OCI-LY7 (cell line): ENCODE results near the gene PPM1H. TPM values are rescaled to one million over a fixed set of nuclear protein-coding genes. Genes with fewer than 3 reads are reported as not detected.

Source experiments
- BruUV-seq: library from RNA; stranded (reverse); fragments of 400-500 nt; replicated peaks from 2 replicates; lab custom pipeline; 2021; lab: Mats Ljungman, UMichigan
- CTCF ChIA-PET: fragments of 300-600 bp; sonication (Branson Sonifier 250); formaldehyde crosslinking; loops from one replicate; lab custom pipeline; 2022; ENCODE audit warnings: antibody characterized with exemption; ENCODE audit not compliant: unreplicated experiment; lab: Charles Lee
- POLR2A ChIA-PET: fragments of 300-600 bp; sonication (Branson Sonifier 250); formaldehyde crosslinking; loops from one replicate; lab custom pipeline; 2022; ENCODE audit warnings: antibody characterized with exemption; lab: Charles Lee
- DNase-seq: peaks from one replicate; pipeline ENCODE4 v3.0.0-alpha.2; 2015; ENCODE audit warnings: low spot score
- H2AFZ ChIP-seq: fragments of 200-600 bp; sonication (generic), shearing (Covaris generic); 2 replicates; pipeline ENCODE4 v1.6.1; 2014; ENCODE audit warnings: mild to moderate bottlenecking, antibody characterized with exemption, low read length, moderate library complexity
- H3K27ac ChIP-seq: fragments of 200-600 bp; sonication (generic); 2 replicates; pipeline ENCODE4 v1.5.1; 2014; ENCODE audit warnings: mixed run types, low read depth, mild to moderate bottlenecking, moderate library complexity, low read length, inconsistent platforms; ENCODE audit not compliant: poor library complexity, severe bottlenecking
- H3K36me3 ChIP-seq: fragments of 200-600 bp; sonication (generic); 2 replicates; pipeline ENCODE4 v1.6.1; 2014; ENCODE audit warnings: mild to moderate bottlenecking, antibody characterized with exemption, low read length, moderate library complexity, mixed read lengths; ENCODE audit not compliant: insufficient read depth
- H3K4me1 ChIP-seq: fragments of 200-600 bp; sonication (generic); 2 replicates; pipeline ENCODE4 v1.5.1; 2014; ENCODE audit warnings: mild to moderate bottlenecking, low read length; ENCODE audit not compliant: insufficient read depth, poor library complexity, severe bottlenecking
- H3K4me2 ChIP-seq: fragments of 200-600 bp; sonication (generic); 2 replicates; pipeline ENCODE4 v1.6.1; 2014; ENCODE audit warnings: mild to moderate bottlenecking, low read length
- H3K4me3 ChIP-seq: fragments of 200-600 bp; sonication (generic); 2 replicates; pipeline ENCODE4 v1.5.1; 2014; ENCODE audit warnings: mild to moderate bottlenecking, low read depth, low read length; ENCODE audit not compliant: poor library complexity, severe bottlenecking
- H3K79me2 ChIP-seq: fragments of 200-600 bp; sonication (generic); 2 replicates; pipeline ENCODE4 v1.6.1; 2016; ENCODE audit warnings: low read depth, mild to moderate bottlenecking, low read length, moderate library complexity, mixed read lengths; ENCODE audit not compliant: insufficient read depth
- H3K9me2 ChIP-seq: fragments of 200-600 bp; sonication (generic); 2 replicates; pipeline ENCODE4 v1.6.1; 2016; ENCODE audit warnings: mild to moderate bottlenecking, low read length, mixed read lengths; ENCODE audit not compliant: insufficient read depth
- H3K9me3 ChIP-seq: fragments of 200-600 bp; sonication (generic); 2 replicates; pipeline ENCODE4 v1.6.1; 2014; ENCODE audit warnings: mild to moderate bottlenecking, mixed run types, low read length, mixed read lengths
- H4K20me1 ChIP-seq: fragments of 200-600 bp; sonication (generic); 2 replicates; pipeline ENCODE4 v1.6.1; 2014; ENCODE audit warnings: mild to moderate bottlenecking, antibody characterized with exemption, low read length, moderate library complexity, mixed read lengths; ENCODE audit not compliant: insufficient read depth
- EZH2phosphoT487 ChIP-seq: fragments of 200-600 bp; sonication (generic); IDR thresholded peaks from 2 replicates; pipeline ENCODE4 v1.6.1; 2018; ENCODE audit warnings: low read depth, borderline replicate concordance, mild to moderate bottlenecking, mixed run types, antibody characterized with exemption, low read length, moderate library complexity, mixed read lengths
- intact Hi-C: fragments of 100-400 bp; cut with micrococcal nuclease; formaldehyde crosslinking; loops from one replicate; pipeline ENCODE4 v1.10.0; 2022; ENCODE audit not compliant: unreplicated experiment
- total RNA-seq, 2 experiments: library from RNA; depleted of rRNA in 1 of 2; stranded (reverse); fragments of >200 nt in 1 of 2; shearing (Covaris generic) in 1 of 2; gene quantifications; 2 replicates each; pipeline ENCODE4 v1.2.3, GENCODE V29; 2014 to 2022
- TF ChIP-seq, protein P1 (sequence below): fragments of 200-600 bp; sonication (generic); conservative IDR thresholded peaks from 2 replicates; pipeline ENCODE4 v1.5.1; 2014; ENCODE audit warnings: mild to moderate bottlenecking, antibody characterized with exemption, low read length, moderate library complexity, mixed read lengths

PPM1H gene
- total RNA-seq, 2 experiments from 2014 or later, result 2.0 to 3.4 TPM

DNA sequence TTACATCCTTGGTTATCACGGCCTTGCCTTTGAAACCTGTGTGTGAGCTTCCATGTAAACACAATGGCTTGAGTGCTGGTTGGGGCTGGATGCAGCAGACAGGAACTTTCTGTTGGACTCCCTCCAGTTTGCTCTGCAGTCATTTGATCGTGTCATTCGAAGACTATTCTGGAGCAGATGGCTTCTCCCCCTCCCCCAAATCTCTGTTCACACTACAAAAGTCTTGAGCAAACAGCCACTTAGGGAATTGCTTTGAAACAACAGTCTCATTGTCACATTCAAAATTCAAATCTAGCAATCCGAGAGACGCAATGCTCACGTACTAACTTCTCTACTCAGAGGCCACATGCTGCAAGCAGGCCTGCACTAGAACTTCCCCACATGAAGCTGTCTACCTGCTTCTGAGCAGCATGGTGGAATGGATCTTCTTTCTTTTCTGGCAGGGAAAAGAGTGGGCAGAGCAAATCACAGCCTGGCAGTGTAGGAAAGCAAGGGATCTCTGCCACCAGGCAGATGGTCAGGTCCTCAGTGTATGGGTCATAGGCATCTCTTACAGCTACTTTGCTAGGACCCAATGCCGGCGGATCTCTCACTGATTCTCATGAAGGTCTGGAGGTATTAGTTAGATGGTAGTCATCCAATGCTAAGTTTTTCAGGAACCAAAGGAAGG, 214.2 kb downstream of the PPM1H start:
- no peaks in the 10 kb centered on the region for H3K36me3 ChIP-seq
- no peak for DNase-seq
- no peaks in the 10 kb centered on the region for H3K79me2 ChIP-seq
- H3K4me3 ChIP-seq, result no peak overlapping the region
- BruUV-seq, result no TSS peak
- H3K9me3 ChIP-seq, result no peaks in the 10 kb centered on the region
- H4K20me1 ChIP-seq, result no peaks in the 10 kb centered on the region
- no peak overlapping the region for H3K27ac ChIP-seq
- no peak for TF ChIP-seq EZH2phosphoT487
- TF ChIP-seq, protein P1, sequence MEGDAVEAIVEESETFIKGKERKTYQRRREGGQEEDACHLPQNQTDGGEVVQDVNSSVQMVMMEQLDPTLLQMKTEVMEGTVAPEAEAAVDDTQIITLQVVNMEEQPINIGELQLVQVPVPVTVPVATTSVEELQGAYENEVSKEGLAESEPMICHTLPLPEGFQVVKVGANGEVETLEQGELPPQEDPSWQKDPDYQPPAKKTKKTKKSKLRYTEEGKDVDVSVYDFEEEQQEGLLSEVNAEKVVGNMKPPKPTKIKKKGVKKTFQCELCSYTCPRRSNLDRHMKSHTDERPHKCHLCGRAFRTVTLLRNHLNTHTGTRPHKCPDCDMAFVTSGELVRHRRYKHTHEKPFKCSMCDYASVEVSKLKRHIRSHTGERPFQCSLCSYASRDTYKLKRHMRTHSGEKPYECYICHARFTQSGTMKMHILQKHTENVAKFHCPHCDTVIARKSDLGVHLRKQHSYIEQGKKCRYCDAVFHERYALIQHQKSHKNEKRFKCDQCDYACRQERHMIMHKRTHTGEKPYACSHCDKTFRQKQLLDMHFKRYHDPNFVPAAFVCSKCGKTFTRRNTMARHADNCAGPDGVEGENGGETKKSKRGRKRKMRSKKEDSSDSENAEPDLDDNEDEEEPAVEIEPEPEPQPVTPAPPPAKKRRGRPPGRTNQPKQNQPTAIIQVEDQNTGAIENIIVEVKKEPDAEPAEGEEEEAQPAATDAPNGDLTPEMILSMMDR, result no peak
- intact Hi-C loops, result no loop called here
- no peak overlapping the region for H3K4me2 ChIP-seq
- ChIA-PET POLR2A (interaction anchor here (0.6 to 0.7 kb wide), 2 partner anchors 125 to 441 kb away, joined by 3 read pairs; no protein-coding TSS in a partner anchor), CTCF (no interaction called here)
- no peaks in the 10 kb centered on the region for H3K4me1 ChIP-seq
- H3K9me2 ChIP-seq, result no peaks in the 10 kb centered on the region
- H2AFZ ChIP-seq, result no peak overlapping the region

DNA sequence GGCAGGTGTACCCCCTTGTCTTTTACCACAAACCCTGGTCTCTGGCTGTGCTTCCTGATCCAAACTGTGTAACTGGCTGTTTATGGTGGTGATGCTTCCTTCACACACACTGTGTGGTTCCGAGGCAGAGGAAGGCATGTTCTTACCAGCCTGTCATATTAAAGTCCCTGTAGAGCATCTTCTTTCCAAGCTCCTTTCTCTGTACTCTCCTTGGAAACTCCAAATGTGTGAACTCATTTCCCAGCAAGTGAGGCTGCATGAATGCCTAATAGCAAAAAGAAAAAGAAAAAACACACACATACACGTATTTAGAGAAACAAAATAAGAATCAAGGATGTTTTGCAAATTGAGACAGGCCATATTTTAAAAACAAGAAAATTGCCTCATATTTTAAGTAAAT, 214.9 kb downstream of the PPM1H start:
- Histone ChIP-seq H3K27ac (no peak overlapping the region), H3K36me3 (no peaks in the 10 kb centered on the region), H3K79me2 (no peaks in the 10 kb centered on the region), H3K9me2 (no peaks in the 10 kb centered on the region), H4K20me1 (no peaks in the 10 kb centered on the region), H2AFZ (no peak overlapping the region), H3K9me3 (no peaks in the 10 kb centered on the region), H3K4me1 (no peaks in the 10 kb centered on the region), H3K4me2 (no peak overlapping the region), H3K4me3 (no peak overlapping the region)
- intact Hi-C loops, result no loop called here
- ChIA-PET POLR2A (interaction anchor here (0.7 kb wide), 1 partner anchor 440 kb away, joined by 3 read pairs; no protein-coding TSS in a partner anchor), CTCF (no interaction called here)
- no TSS peak for BruUV-seq
- TF ChIP-seq EZH2phosphoT487, result no peak
- TF ChIP-seq, protein P1, result no peak
- no peak for DNase-seq

DNA sequence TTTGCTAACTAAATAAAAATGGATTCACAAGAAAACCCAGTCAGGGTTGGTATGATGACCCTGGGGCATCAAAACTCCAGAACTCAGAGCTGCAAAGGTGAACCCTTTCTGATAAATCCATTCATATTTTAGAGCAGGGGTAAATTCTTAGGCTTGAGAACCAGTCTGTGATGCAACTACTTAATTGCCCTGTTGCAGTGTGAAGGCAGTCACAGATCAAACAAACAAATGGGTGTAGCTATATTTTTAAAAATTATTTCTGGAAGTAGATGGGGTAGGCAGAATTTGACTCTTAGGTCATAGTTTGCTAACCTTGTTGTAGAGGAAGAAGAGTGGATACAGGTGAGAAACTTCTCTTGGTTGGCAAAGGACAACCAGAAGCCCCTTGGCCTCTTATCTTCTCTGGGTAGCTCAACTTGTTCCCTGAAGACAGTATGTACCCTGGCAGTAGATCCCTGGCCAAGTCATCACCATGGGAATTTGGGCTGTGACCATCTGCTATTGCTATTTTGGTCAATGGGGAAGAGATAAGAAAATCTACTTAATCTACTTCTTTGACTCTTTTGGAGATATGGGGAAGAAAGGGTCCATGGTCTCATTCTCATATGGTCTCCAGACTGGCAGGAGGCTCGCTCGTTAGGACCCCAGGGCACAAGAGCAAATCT, 216.1 kb downstream of the PPM1H start:
- DNase-seq, result no peak
- CTCF ChIA-PET, result no interaction called here
- no peak overlapping the region for H3K4me2 ChIP-seq
- BruUV-seq, result no TSS peak
- TF ChIP-seq, protein P1, result no peak
- no peak for TF ChIP-seq EZH2phosphoT487
- no peaks in the 10 kb centered on the region for H3K79me2 ChIP-seq
- intact Hi-C loops, result no loop called here
- no peaks in the 10 kb centered on the region for H3K9me3 ChIP-seq
- H3K36me3 ChIP-seq, result no peaks in the 10 kb centered on the region
- H3K9me2 ChIP-seq, result no peaks in the 10 kb centered on the region
- no peak overlapping the region for H3K4me3 ChIP-seq
- no peak overlapping the region for H2AFZ ChIP-seq
- no peak overlapping the region for H3K27ac ChIP-seq
- no peaks in the 10 kb centered on the region for H3K4me1 ChIP-seq
- H4K20me1 ChIP-seq, result no peaks in the 10 kb centered on the region
- POLR2A ChIA-PET, result interaction anchor here (0.5 kb wide), 2 partner anchors 8 to 299 kb away, joined by 3 read pairs; no protein-coding TSS in a partner anchor
